Neural cell (in vitro differentiated cells): ENCODE measurements around the gene SMIM10L1. TPM values are rescaled to one million over a fixed set of nuclear protein-coding genes. Genes with fewer than 3 reads are reported as not detected.

Source experiments
- H2AFZ ChIP-seq: fragments of 200-600, 300-800 bp; sonication (generic), shearing (Covaris generic); 2 replicates; pipeline ENCODE4 v1.6.0; 2014; ENCODE audit warnings: low read depth, mild to moderate bottlenecking, antibody characterized with exemption, low read length, moderate library complexity
- H3F3A ChIP-seq: fragments of 200-600 bp; shearing (Covaris generic); 2 replicates; pipeline ENCODE4 v1.6.1; 2016; ENCODE audit warnings: mild to moderate bottlenecking, moderate library complexity, mixed read lengths, antibody characterized with exemption, low read length; ENCODE audit not compliant: insufficient read depth, poor library complexity, severe bottlenecking
- H3K27ac ChIP-seq: fragments of 200-600, 300-800 bp; sonication (generic), shearing (Covaris generic); 2 replicates; pipeline ENCODE4 v1.5.1; 2014; ENCODE audit warnings: mild to moderate bottlenecking, low read length, moderate library complexity
- H3K27me3 ChIP-seq: fragments of 300-800, 200-600 bp; sonication (generic), shearing (Covaris generic); 2 replicates; pipeline ENCODE4 v1.6.0; 2014; ENCODE audit warnings: mild to moderate bottlenecking, low read depth, low read length, moderate library complexity; ENCODE audit not compliant: insufficient read depth
- H3K36me3 ChIP-seq: fragments of 300-800, 200-600 bp; sonication (generic), shearing (Covaris generic); 2 replicates; pipeline ENCODE4 v1.5.1; 2014; ENCODE audit warnings: mild to moderate bottlenecking, antibody characterized with exemption, low read length, moderate library complexity; ENCODE audit not compliant: insufficient read depth
- H3K4me2 ChIP-seq: fragments of 300-800, 200-600 bp; sonication (generic), shearing (Covaris generic); 2 replicates; pipeline ENCODE4 v1.6.0; 2014; ENCODE audit warnings: mild to moderate bottlenecking, low read length
- H3K4me3 ChIP-seq: fragments of 300-800, 200-600 bp; sonication (generic), shearing (Covaris generic); 2 replicates; pipeline ENCODE4 v1.5.1; 2014; ENCODE audit warnings: mild to moderate bottlenecking, low read length, moderate library complexity
- H3K79me2 ChIP-seq: fragments of 200-600 bp; shearing (Covaris generic); replicated peaks from 2 replicates; pipeline ENCODE4 v1.6.0; 2014; ENCODE audit warnings: mild to moderate bottlenecking, low read length, moderate library complexity; ENCODE audit not compliant: insufficient read depth
- H3K9ac ChIP-seq: fragments of 300-800, 200-600 bp; sonication (generic), shearing (Covaris generic); 2 replicates; pipeline ENCODE4 v1.6.1; 2016; ENCODE audit warnings: mild to moderate bottlenecking, low read length, mixed read lengths
- H3K9me2 ChIP-seq: fragments of 200-600 bp; shearing (Covaris generic); 2 replicates; pipeline ENCODE4 v1.6.1; 2016; ENCODE audit warnings: mild to moderate bottlenecking, low read length, mixed read lengths; ENCODE audit not compliant: insufficient read depth
- H3K9me3 ChIP-seq: fragments of 200-600, 300-800 bp; sonication (generic), shearing (Covaris generic); 2 replicates; pipeline ENCODE4 v1.6.1; 2016; ENCODE audit warnings: mild to moderate bottlenecking, mixed run types, low read length, moderate library complexity, mixed read lengths
- H4K20me1 ChIP-seq: fragments of 200-600 bp; shearing (Covaris generic); 2 replicates; pipeline ENCODE4 v1.6.1; 2016; ENCODE audit warnings: mild to moderate bottlenecking, mixed run types; ENCODE audit not compliant: insufficient read depth
- EP300 ChIP-seq: fragments of 450-650 bp; conservative IDR thresholded peaks from 2 replicates; pipeline ENCODE4 v1.6.1; 2014; ENCODE audit warnings: antibody characterized with exemption, mild to moderate bottlenecking, moderate library complexity; ENCODE audit not compliant: poor library complexity, severe bottlenecking
- EZH2 ChIP-seq: fragments of 200-600, 300-800 bp; shearing (Covaris generic), sonication (generic); IDR thresholded peaks from 2 replicates; pipeline ENCODE4 v1.6.1; 2014; ENCODE audit warnings: antibody characterized with exemption, low read length, borderline replicate concordance, mild to moderate bottlenecking; ENCODE audit not compliant: insufficient read depth, poor library complexity, severe bottlenecking
- MXI1 ChIP-seq: fragments of 450-650 bp; conservative IDR thresholded peaks from 2 replicates; pipeline ENCODE4 v1.6.1; 2014; ENCODE audit warnings: antibody characterized with exemption, mild to moderate bottlenecking; ENCODE audit not compliant: poor library complexity, severe bottlenecking
- POLR2AphosphoS5 ChIP-seq: IDR thresholded peaks from 2 replicates; pipeline ENCODE4 v1.6.1; 2012
- RAD21 ChIP-seq: fragments of 450-650 bp; conservative IDR thresholded peaks from 2 replicates; pipeline ENCODE4 v1.6.1; 2014; ENCODE audit warnings: antibody characterized with exemption, mild to moderate bottlenecking, moderate library complexity
- SMC3 ChIP-seq: fragments of 450-650 bp; conservative IDR thresholded peaks from 2 replicates; pipeline ENCODE4 v1.6.1; 2014; ENCODE audit warnings: antibody characterized with exemption, mild to moderate bottlenecking, moderate library complexity; ENCODE audit not compliant: poor library complexity
- TAF1 ChIP-seq: IDR thresholded peaks from 2 replicates; pipeline ENCODE4 v1.6.1; 2012; ENCODE audit warnings: low read depth
- polyA plus RNA-seq: library from polyadenylated mRNA; depleted of rRNA; stranded (reverse); fragments of >200 nt; gene quantifications from 2 replicates; pipeline ENCODE4 v1.2.3, GENCODE V29; 2014
- TF ChIP-seq, protein P1 (sequence below): fragments of 450-650 bp; IDR thresholded peaks from 2 replicates; pipeline ENCODE4 v1.5.1; 2014; ENCODE audit warnings: antibody characterized with exemption, mild to moderate bottlenecking, moderate library complexity; ENCODE audit not compliant: poor library complexity, severe bottlenecking
- TF ChIP-seq, protein P2 (sequence below): IDR thresholded peaks from 2 replicates; pipeline ENCODE4 v1.6.1; 2012; ENCODE audit warnings: borderline replicate concordance

The SMIM10L1 gene
- polyA plus RNA-seq, 1 donor from 2014 or later: 22.0 TPM

DNA sequence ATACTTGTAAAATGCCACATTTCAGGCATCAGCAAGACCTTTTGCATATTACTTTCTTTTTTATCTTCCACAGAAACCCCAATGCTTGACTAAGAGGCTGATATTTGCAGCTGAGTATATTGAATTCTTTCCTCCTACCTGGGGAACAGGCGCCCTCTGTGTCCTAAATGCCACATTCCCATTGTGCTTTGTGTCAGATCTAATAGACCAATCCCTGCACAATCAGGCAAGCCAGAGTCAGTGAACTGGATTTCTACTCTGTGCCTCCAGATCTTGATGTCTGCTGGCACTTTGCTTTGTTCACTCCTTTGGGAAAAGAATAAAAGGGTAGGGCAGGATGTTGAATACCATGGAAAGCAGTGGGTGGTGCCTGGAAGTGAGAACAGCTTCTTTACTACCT lies 38.1 kb downstream of the SMIM10L1 start:
- no peak for TF ChIP-seq SMC3
- TF ChIP-seq, protein P1, sequence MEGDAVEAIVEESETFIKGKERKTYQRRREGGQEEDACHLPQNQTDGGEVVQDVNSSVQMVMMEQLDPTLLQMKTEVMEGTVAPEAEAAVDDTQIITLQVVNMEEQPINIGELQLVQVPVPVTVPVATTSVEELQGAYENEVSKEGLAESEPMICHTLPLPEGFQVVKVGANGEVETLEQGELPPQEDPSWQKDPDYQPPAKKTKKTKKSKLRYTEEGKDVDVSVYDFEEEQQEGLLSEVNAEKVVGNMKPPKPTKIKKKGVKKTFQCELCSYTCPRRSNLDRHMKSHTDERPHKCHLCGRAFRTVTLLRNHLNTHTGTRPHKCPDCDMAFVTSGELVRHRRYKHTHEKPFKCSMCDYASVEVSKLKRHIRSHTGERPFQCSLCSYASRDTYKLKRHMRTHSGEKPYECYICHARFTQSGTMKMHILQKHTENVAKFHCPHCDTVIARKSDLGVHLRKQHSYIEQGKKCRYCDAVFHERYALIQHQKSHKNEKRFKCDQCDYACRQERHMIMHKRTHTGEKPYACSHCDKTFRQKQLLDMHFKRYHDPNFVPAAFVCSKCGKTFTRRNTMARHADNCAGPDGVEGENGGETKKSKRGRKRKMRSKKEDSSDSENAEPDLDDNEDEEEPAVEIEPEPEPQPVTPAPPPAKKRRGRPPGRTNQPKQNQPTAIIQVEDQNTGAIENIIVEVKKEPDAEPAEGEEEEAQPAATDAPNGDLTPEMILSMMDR: peak; percentile 22
- no peak for TF ChIP-seq EP300
- no peak for TF ChIP-seq EZH2
- no peak for TF ChIP-seq TAF1
- TF ChIP-seq, protein P2, sequence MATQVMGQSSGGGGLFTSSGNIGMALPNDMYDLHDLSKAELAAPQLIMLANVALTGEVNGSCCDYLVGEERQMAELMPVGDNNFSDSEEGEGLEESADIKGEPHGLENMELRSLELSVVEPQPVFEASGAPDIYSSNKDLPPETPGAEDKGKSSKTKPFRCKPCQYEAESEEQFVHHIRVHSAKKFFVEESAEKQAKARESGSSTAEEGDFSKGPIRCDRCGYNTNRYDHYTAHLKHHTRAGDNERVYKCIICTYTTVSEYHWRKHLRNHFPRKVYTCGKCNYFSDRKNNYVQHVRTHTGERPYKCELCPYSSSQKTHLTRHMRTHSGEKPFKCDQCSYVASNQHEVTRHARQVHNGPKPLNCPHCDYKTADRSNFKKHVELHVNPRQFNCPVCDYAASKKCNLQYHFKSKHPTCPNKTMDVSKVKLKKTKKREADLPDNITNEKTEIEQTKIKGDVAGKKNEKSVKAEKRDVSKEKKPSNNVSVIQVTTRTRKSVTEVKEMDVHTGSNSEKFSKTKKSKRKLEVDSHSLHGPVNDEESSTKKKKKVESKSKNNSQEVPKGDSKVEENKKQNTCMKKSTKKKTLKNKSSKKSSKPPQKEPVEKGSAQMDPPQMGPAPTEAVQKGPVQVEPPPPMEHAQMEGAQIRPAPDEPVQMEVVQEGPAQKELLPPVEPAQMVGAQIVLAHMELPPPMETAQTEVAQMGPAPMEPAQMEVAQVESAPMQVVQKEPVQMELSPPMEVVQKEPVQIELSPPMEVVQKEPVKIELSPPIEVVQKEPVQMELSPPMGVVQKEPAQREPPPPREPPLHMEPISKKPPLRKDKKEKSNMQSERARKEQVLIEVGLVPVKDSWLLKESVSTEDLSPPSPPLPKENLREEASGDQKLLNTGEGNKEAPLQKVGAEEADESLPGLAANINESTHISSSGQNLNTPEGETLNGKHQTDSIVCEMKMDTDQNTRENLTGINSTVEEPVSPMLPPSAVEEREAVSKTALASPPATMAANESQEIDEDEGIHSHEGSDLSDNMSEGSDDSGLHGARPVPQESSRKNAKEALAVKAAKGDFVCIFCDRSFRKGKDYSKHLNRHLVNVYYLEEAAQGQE: peak; percentile 50
- TF ChIP-seq MXI1: no peak
- no peak for TF ChIP-seq POLR2AphosphoS5
- TF ChIP-seq RAD21: no peak
- H3F3A ChIP-seq: no peaks in the 10 kb centered on the region

More for the DNA sequence above, 38.1 kb downstream of the SMIM10L1 start:
- Histone ChIP-seq H3K36me3 (no peaks in the 10 kb centered on the region), H3K27ac (no peak overlapping the region), H3K9ac (no peak overlapping the region), H3K27me3 (no peaks in the 10 kb centered on the region), H3K79me2 (no peaks in the 10 kb centered on the region), H3K4me3 (no peak overlapping the region), H3K9me3 (peaks cover 3% of the 10 kb centered on the region), H4K20me1 (no peaks in the 10 kb centered on the region), H2AFZ (no peak overlapping the region), H3K4me2 (no peak overlapping the region), H3K9me2 (no peaks in the 10 kb centered on the region)

Other genes with a start within 250 kb of the SMIM10L1 start
- gene PRH2, start 242.0 kb upstream of the SMIM10L1 start, polyA plus RNA-seq: not detected in 2 replicates
- 13.5 and 14.9 TPM in 2 replicates for gene TAS2R14, start 231.9 kb upstream of the SMIM10L1 start, polyA plus RNA-seq
- gene TAS2R50, start 184.3 kb upstream of the SMIM10L1 start, polyA plus RNA-seq: 2.4 TPM in 1 of 2 replicates, not detected in the other
- 1.9 and 3.3 TPM in 2 replicates for gene TAS2R20, start 172.9 kb upstream of the SMIM10L1 start, polyA plus RNA-seq
- 5.7 and 11.2 TPM in 2 replicates for gene TAS2R19, start 148.6 kb upstream of the SMIM10L1 start, polyA plus RNA-seq
- 3.5 and 4.0 TPM in 2 replicates for gene TAS2R31, start 139.8 kb upstream of the SMIM10L1 start, polyA plus RNA-seq
- gene TAS2R46, start 108.9 kb upstream of the SMIM10L1 start, polyA plus RNA-seq: not detected in 2 replicates
- 0.35 and 1.1 TPM in 2 replicates for gene TAS2R43, start 78.9 kb upstream of the SMIM10L1 start, polyA plus RNA-seq
- gene TAS2R30, start 36.5 kb upstream of the SMIM10L1 start, polyA plus RNA-seq: 0.40 and 0.53 TPM in 2 replicates
- gene TAS2R42, start 15.7 kb downstream of the SMIM10L1 start, polyA plus RNA-seq: not detected in 2 replicates
- gene PRB3, start 98.5 kb downstream of the SMIM10L1 start, polyA plus RNA-seq: not detected in 2 replicates
- not detected in 2 replicates for gene PRB4, start 139.2 kb downstream of the SMIM10L1 start, polyA plus RNA-seq
- gene PRB2, start 224.4 kb downstream of the SMIM10L1 start, polyA plus RNA-seq: not detected in 2 replicates